K562 (cell line): ENCODE measurements around the gene CHRNA10.

Source experiments
- CTCF ChIP-seq, 3 experiments: IDR thresholded peaks in 2 of 3; conservative IDR thresholded peaks in 1 of 3; 2 replicates each; pipeline ENCODE4 v1.5.1; 2011 to 2012; ENCODE audit warnings: low read length in 3 of 3, mild to moderate bottlenecking in 3 of 3, control low read depth in 2 of 3, improper control_type of control experiment in 1 of 3, inconsistent platforms in 1 of 3, low read depth in 1 of 3, mixed read lengths in 1 of 3, moderate library complexity in 1 of 3; ENCODE audit not compliant: insufficient read depth in 2 of 3
- FOS ChIP-seq: IDR thresholded peaks from 3 replicates; pipeline ENCODE4 v1.6.1; 2011; ENCODE audit not compliant: insufficient read length; ENCODE audit errors: extremely low read depth

- TF ChIP-seq FOS (no peak), CTCF (IDR thresholded peaks at IDR 0.05 in 2 of 3, conservative IDR thresholded peaks at IDR 0.05 in 1 of 3; ENCODE audit: insufficient read depth in 2 of 3, low read depth in 1 of 3, low read length in 3 of 3) (no peak)
These were observed 8.3 kb downstream of the CHRNA10 start for GRCh38 chr11:3662856-3663255.
